Measurements from ENCODE around the gene TTC23L. TPM values are rescaled to one million over a fixed set of nuclear protein-coding genes. Genes with fewer than 3 reads are reported as not detected.
A peak's percentile ranks its signal among the peaks of the same experiment; 100 is the strongest.

The TTC23L gene
- polyA plus RNA-seq (2013, experiment 1 of 2), result 1.5 TPM
- polyA plus RNA-seq (2013, experiment 2 of 2), result 2.2 TPM

GRCh38 chr5:34838785-34839714 is at the start of gene TTC23L:
TSS of gene TTC23L (plus strand) at chr5:34839164. CDS start at chr5:34840672, 1,508 bp downstream.
- Histone ChIP-seq H3K79me1 (ENCODE audit: low read depth, low read length) (no peaks in the 10 kb centered on the region), H2BK12ac (ENCODE audit: low read length) (no peak within 1 kb of the TSS), H3K4me2 (ENCODE audit: insufficient read depth, low read length, poor library complexity, severe bottlenecking) (peak within 1 kb of the TSS; percentile 99), H2AK5ac (ENCODE audit: low read depth, low read length) (no peak within 1 kb of the TSS), H3K4ac (ENCODE audit: low read length) (no peak within 1 kb of the TSS), H2BK15ac (ENCODE audit: low read length) (peak within 1 kb of the TSS; percentile 41), H3K4me1 (ENCODE audit: control insufficient read depth in 2 of 2, insufficient read depth in 1 of 2, low read depth in 1 of 2, low read length in 2 of 2) (peaks cover 0 to 11% of the 10 kb centered on the region in 2 donors), H4K91ac (ENCODE audit: low read depth, low read length, poor library complexity) (peak within 1 kb of the TSS; percentile 61), H3K14ac (ENCODE audit: low read length) (peak within 1 kb of the TSS; percentile 42), H3K36me3 (replicated peaks in 1 of 2; ENCODE audit: control insufficient read depth in 2 of 2, insufficient read depth in 2 of 2, low read length in 2 of 2) (peaks cover 0 to 2% of the 10 kb centered on the region in 2 donors), H3K9ac (ENCODE audit: low read depth, low read length, poor library complexity) (peak within 1 kb of the TSS; percentile 89), H3K18ac (ENCODE audit: low read length) (peak within 1 kb of the TSS; percentile 96), H3K27ac (replicated peaks; ENCODE audit: low read length) (peak within 1 kb of the TSS; percentile 88), H2BK5ac (ENCODE audit: low read length) (peak within 1 kb of the TSS; percentile 91), H4K8ac (ENCODE audit: low read depth, low read length) (peak within 1 kb of the TSS; percentile 45), H2AFZ (ENCODE audit: low read length) (peak within 1 kb of the TSS; percentile 93), H3K27me3 (ENCODE audit: control insufficient read depth in 3 of 3, insufficient read depth in 3 of 3, low read depth in 1 of 3, low read length in 3 of 3) (no peaks in the 10 kb centered on the region), H3K9me3 (replicated peaks in 1 of 2; ENCODE audit: control insufficient read depth in 2 of 2, insufficient read depth in 1 of 2, low read depth in 1 of 2, low read length in 2 of 2) (peaks cover 0 to 15% of the 10 kb centered on the region in 2 donors), H2BK120ac (ENCODE audit: low read depth, low read length) (peak within 1 kb of the TSS; percentile 57), H3K4me3 (ENCODE audit: low read length in 2 of 2) (peak within 1 kb of the TSS; percentile 56 to 86), H3K23ac (ENCODE audit: low read depth, low read length, poor library complexity) (peak within 1 kb of the TSS; percentile 87)
- WGBS, 2 donors (ENCODE audit: extremely low coverage in 2 of 2, insufficient read length in 2 of 2, insufficient replicate concordance in 1 of 2), result no CpG with 5 or more reads among the region's 73 CpGs
- peak; percentile 92 for DNase-seq (ENCODE audit: low spot score)

- H2BK120ac ChIP-seq (ENCODE audit: low read depth, low read length), result no peak overlapping the region
- no peak for DNase-seq (ENCODE audit: low spot score)
- H4K8ac ChIP-seq (ENCODE audit: low read depth, low read length), result no peak overlapping the region
- no peak overlapping the region for H3K4me2 ChIP-seq (ENCODE audit: insufficient read depth, low read length, poor library complexity, severe bottlenecking)
- peaks cover 2 to 3% of the 10 kb centered on the region in 2 donors for H3K4me1 ChIP-seq (ENCODE audit: control insufficient read depth in 2 of 2, insufficient read depth in 1 of 2, low read depth in 1 of 2, low read length in 2 of 2)
- H3K27ac ChIP-seq (replicated peaks; ENCODE audit: low read length), result no peak overlapping the region
- peaks cover 2 to 12% of the 10 kb centered on the region in 2 donors for H3K9me3 ChIP-seq (replicated peaks in 1 of 2; ENCODE audit: control insufficient read depth in 2 of 2, insufficient read depth in 1 of 2, low read depth in 1 of 2, low read length in 2 of 2)
- no peaks in the 10 kb centered on the region for H3K27me3 ChIP-seq (ENCODE audit: control insufficient read depth in 3 of 3, insufficient read depth in 3 of 3, low read depth in 1 of 3, low read length in 3 of 3)
- H4K91ac ChIP-seq (ENCODE audit: low read depth, low read length, poor library complexity), result no peak overlapping the region
- H2BK12ac ChIP-seq (ENCODE audit: low read length), result no peak overlapping the region
- H2BK15ac ChIP-seq (ENCODE audit: low read length), result no peak overlapping the region
- no peak overlapping the region for H2AFZ ChIP-seq (ENCODE audit: low read length)
- H2AK5ac ChIP-seq (ENCODE audit: low read depth, low read length), result no peak overlapping the region
- no peak overlapping the region for H3K9ac ChIP-seq (ENCODE audit: low read depth, low read length, poor library complexity)
- no peak overlapping the region for H3K14ac ChIP-seq (ENCODE audit: low read length)
- no peak overlapping the region for H3K18ac ChIP-seq (ENCODE audit: low read length)
- H3K36me3 ChIP-seq (replicated peaks in 1 of 2; ENCODE audit: control insufficient read depth in 2 of 2, insufficient read depth in 2 of 2, low read length in 2 of 2), result peaks cover 0 to 1% of the 10 kb centered on the region in 2 donors
- no peak overlapping the region for H2BK5ac ChIP-seq (ENCODE audit: low read length)
- no peak overlapping the region for H3K23ac ChIP-seq (ENCODE audit: low read depth, low read length, poor library complexity)
- no peak overlapping the region for H3K4ac ChIP-seq (ENCODE audit: low read length)
- H3K4me3 ChIP-seq (ENCODE audit: low read length in 2 of 2), result no peak overlapping the region
- no CpG with 5 or more reads among the region's 2 CpGs for WGBS, 2 donors (ENCODE audit: extremely low coverage in 2 of 2, insufficient read length in 2 of 2, insufficient replicate concordance in 1 of 2)
- no peaks in the 10 kb centered on the region for H3K79me1 ChIP-seq (ENCODE audit: low read depth, low read length)
These were observed 49.3 kb upstream of the TTC23L start for GRCh38 chr5:34789639-34790038.

- no peak overlapping the region for H2AFZ ChIP-seq (ENCODE audit: low read length)
- H3K36me3 ChIP-seq (replicated peaks in 1 of 2; ENCODE audit: control insufficient read depth in 2 of 2, insufficient read depth in 2 of 2, low read length in 2 of 2), result peaks cover 1 to 2% of the 10 kb centered on the region in 2 donors
- no peak overlapping the region for H4K91ac ChIP-seq (ENCODE audit: low read depth, low read length, poor library complexity)
- DNase-seq (ENCODE audit: low spot score), result no peak
- peaks cover 2 to 12% of the 10 kb centered on the region in 2 donors for H3K9me3 ChIP-seq (replicated peaks in 1 of 2; ENCODE audit: control insufficient read depth in 2 of 2, insufficient read depth in 1 of 2, low read depth in 1 of 2, low read length in 2 of 2)
- H2AK5ac ChIP-seq (ENCODE audit: low read depth, low read length), result no peak overlapping the region
- no peaks in the 10 kb centered on the region for H3K27me3 ChIP-seq (ENCODE audit: control insufficient read depth in 3 of 3, insufficient read depth in 3 of 3, low read depth in 1 of 3, low read length in 3 of 3)
- no peak overlapping the region for H2BK120ac ChIP-seq (ENCODE audit: low read depth, low read length)
- no peak overlapping the region for H2BK15ac ChIP-seq (ENCODE audit: low read length)
- no peaks in the 10 kb centered on the region for H3K79me1 ChIP-seq (ENCODE audit: low read depth, low read length)
- H3K4ac ChIP-seq (ENCODE audit: low read length), result no peak overlapping the region
- WGBS, 2 donors (ENCODE audit: extremely low coverage in 2 of 2, insufficient read length in 2 of 2, insufficient replicate concordance in 1 of 2), result no CpG with 5 or more reads among the region's 1 CpG
- H3K18ac ChIP-seq (ENCODE audit: low read length), result no peak overlapping the region
- no peak overlapping the region for H3K23ac ChIP-seq (ENCODE audit: low read depth, low read length, poor library complexity)
- no peak overlapping the region for H2BK5ac ChIP-seq (ENCODE audit: low read length)
- no peak overlapping the region for H3K4me2 ChIP-seq (ENCODE audit: insufficient read depth, low read length, poor library complexity, severe bottlenecking)
- H3K4me3 ChIP-seq (ENCODE audit: low read length in 2 of 2), result no peak overlapping the region
- no peak overlapping the region for H3K14ac ChIP-seq (ENCODE audit: low read length)
- no peak overlapping the region for H4K8ac ChIP-seq (ENCODE audit: low read depth, low read length)
- no peak overlapping the region for H3K27ac ChIP-seq (replicated peaks; ENCODE audit: low read length)
- peaks cover 2 to 3% of the 10 kb centered on the region in 2 donors for H3K4me1 ChIP-seq (ENCODE audit: control insufficient read depth in 2 of 2, insufficient read depth in 1 of 2, low read depth in 1 of 2, low read length in 2 of 2)
- no peak overlapping the region for H2BK12ac ChIP-seq (ENCODE audit: low read length)
- H3K9ac ChIP-seq (ENCODE audit: low read depth, low read length, poor library complexity), result no peak overlapping the region
These were observed 48.9 kb upstream of the TTC23L start for GRCh38 chr5:34790069-34790468.

GRCh38 chr5:34791761-34792244 is 47.2 kb upstream of the TTC23L start:
- peaks cover 0 to 6% of the 10 kb centered on the region in 2 donors for H3K9me3 ChIP-seq (replicated peaks in 1 of 2; ENCODE audit: control insufficient read depth in 2 of 2, insufficient read depth in 1 of 2, low read depth in 1 of 2, low read length in 2 of 2)
- H2AK5ac ChIP-seq (ENCODE audit: low read depth, low read length), result no peak overlapping the region
- H2BK15ac ChIP-seq (ENCODE audit: low read length), result no peak overlapping the region
- peaks cover 4 to 19% of the 10 kb centered on the region in 2 donors for H3K36me3 ChIP-seq (replicated peaks in 1 of 2; ENCODE audit: control insufficient read depth in 2 of 2, insufficient read depth in 2 of 2, low read length in 2 of 2)
- no peak overlapping the region for H2BK5ac ChIP-seq (ENCODE audit: low read length)
- no CpG with 5 or more reads among the region's 5 CpGs for WGBS, 2 donors (ENCODE audit: extremely low coverage in 2 of 2, insufficient read length in 2 of 2, insufficient replicate concordance in 1 of 2)
- no peak overlapping the region for H3K14ac ChIP-seq (ENCODE audit: low read length)
- H3K4me2 ChIP-seq (ENCODE audit: insufficient read depth, low read length, poor library complexity, severe bottlenecking), result no peak overlapping the region
- H3K18ac ChIP-seq (ENCODE audit: low read length), result peak overlapping the region; percentile 57
- no peak for DNase-seq (ENCODE audit: low spot score)
- peaks cover 2 to 3% of the 10 kb centered on the region in 2 donors for H3K4me1 ChIP-seq (ENCODE audit: control insufficient read depth in 2 of 2, insufficient read depth in 1 of 2, low read depth in 1 of 2, low read length in 2 of 2)
- H3K27me3 ChIP-seq (ENCODE audit: control insufficient read depth in 3 of 3, insufficient read depth in 3 of 3, low read depth in 1 of 3, low read length in 3 of 3), result no peaks in the 10 kb centered on the region
- H3K9ac ChIP-seq (ENCODE audit: low read depth, low read length, poor library complexity), result peak overlapping the region; percentile 38
- H2BK12ac ChIP-seq (ENCODE audit: low read length), result no peak overlapping the region
- no peak overlapping the region for H4K8ac ChIP-seq (ENCODE audit: low read depth, low read length)
- no peak overlapping the region for H2BK120ac ChIP-seq (ENCODE audit: low read depth, low read length)
- H3K79me1 ChIP-seq (ENCODE audit: low read depth, low read length), result no peaks in the 10 kb centered on the region
- no peak overlapping the region for H3K23ac ChIP-seq (ENCODE audit: low read depth, low read length, poor library complexity)
- H3K4me3 ChIP-seq (ENCODE audit: low read length in 2 of 2), result no peak overlapping the region
- H3K27ac ChIP-seq (replicated peaks; ENCODE audit: low read length), result no peak overlapping the region
- no peak overlapping the region for H4K91ac ChIP-seq (ENCODE audit: low read depth, low read length, poor library complexity)
- no peak overlapping the region for H2AFZ ChIP-seq (ENCODE audit: low read length)
- H3K4ac ChIP-seq (ENCODE audit: low read length), result no peak overlapping the region
